Duodenal mucosa (tissue), 2 donors: ENCODE data around the gene SLC25A25.

Experiments
- H3K27ac ChIP-seq: one replicate; pipeline ENCODE4 v1.7.0; 2013; ENCODE audit warnings: low read depth, low read length
- H3K27me3 ChIP-seq, 2 donors: one replicate each; pipeline ENCODE4 v1.7.0; 2013; ENCODE audit warnings: low read length in 2 of 2, control low read depth in 1 of 2; ENCODE audit not compliant: insufficient read depth in 2 of 2, control insufficient read depth in 1 of 2
- H3K36me3 ChIP-seq, 2 donors: one replicate each; pipeline ENCODE4 v1.7.0; 2013; ENCODE audit warnings: low read length in 2 of 2, control low read depth in 1 of 2; ENCODE audit not compliant: insufficient read depth in 2 of 2, control insufficient read depth in 1 of 2
- H3K4me1 ChIP-seq, 2 donors: one replicate each; pipeline ENCODE4 v1.7.0; 2013; ENCODE audit warnings: low read length in 2 of 2, control low read depth in 1 of 2; ENCODE audit not compliant: insufficient read depth in 2 of 2, control insufficient read depth in 1 of 2
- H3K4me3 ChIP-seq, 2 donors: one replicate each; pipeline ENCODE4 v1.7.0; 2013; ENCODE audit warnings: low read length in 2 of 2, low read depth in 1 of 2
- H3K9ac ChIP-seq, 2 donors: one replicate each; pipeline ENCODE4 v1.7.0; 2013; ENCODE audit warnings: low read length in 2 of 2, low read depth in 1 of 2
- H3K9me3 ChIP-seq, 2 donors: one replicate each; pipeline ENCODE4 v1.7.0; 2013; ENCODE audit warnings: low read length in 2 of 2, control low read depth in 1 of 2; ENCODE audit not compliant: control insufficient read depth in 1 of 2

The SLC25A25 gene

DNA sequence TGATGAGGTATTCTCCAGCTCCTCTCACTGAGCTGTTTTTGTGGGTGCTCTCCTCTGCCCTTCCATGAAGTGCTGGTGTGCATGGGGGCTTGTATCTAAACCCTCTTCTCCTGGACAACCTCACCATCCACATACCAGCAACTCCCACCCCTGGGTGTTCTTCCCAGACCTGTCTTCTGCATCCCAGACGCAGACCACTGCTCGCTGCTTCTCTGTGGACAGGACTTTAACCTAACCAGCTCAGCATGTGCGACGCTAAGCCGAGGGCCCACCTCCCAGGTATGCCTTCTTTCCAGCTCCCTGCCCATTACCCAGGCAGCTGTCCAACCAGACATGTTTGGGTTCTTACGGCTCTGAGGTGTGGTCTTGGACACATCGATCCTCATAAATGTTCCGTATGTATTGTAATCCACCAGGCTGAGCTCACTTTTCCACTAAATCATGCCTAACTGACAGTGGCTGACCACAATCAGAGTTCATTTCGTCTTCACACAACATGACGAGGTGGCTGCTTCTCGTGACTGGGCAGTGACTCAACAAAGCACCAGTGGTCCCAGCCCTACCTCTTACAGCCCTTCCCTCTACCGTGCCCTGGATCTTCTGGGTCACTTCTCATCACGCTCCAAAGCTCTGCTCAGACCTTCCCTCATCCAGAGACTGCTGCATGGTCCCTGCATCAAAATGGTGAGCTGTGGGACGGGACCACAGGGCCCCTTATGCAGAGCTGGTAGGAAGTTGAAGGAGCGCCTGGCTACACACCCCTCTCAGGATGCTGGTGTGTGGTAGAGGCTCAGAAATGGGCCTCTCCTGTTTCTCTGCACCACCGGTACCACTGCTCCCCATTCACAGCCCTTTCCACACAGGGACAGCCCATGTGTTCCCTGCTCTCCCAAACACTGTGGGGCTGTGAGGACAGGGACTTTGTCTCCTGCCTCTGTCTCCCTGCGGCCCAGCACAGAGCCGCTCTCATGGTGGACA is 69.1 kb downstream of the SLC25A25 start:
- no peaks in the 10 kb centered on the region for H3K36me3 ChIP-seq
- no peak overlapping the region for H3K9ac ChIP-seq
- no peaks in the 10 kb centered on the region for H3K27me3 ChIP-seq
- H3K27ac ChIP-seq = no peak overlapping the region
- H3K4me1 ChIP-seq = no peaks in the 10 kb centered on the region
- no peak overlapping the region for H3K4me3 ChIP-seq
- H3K9me3 ChIP-seq = no peaks in the 10 kb centered on the region

DNA sequence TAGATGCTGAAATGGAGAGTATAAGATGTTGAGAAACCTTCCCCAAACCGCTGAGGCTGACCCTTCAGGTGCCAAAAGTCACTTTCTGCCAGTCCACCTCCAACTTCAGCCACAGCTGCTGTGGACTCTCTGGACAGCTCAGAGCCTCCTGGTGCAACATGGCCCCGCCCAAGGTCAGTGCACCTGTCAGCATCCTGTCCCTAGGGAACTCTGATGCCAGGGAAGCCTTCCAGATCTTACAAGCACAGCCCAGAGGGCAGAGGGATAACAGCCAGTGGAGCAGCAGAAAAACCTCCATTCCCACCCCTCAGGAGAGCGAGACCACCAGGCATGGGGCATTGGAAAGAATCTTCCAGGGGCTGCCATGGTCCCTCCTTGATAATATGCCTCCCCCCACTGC is 70.0 kb downstream of the SLC25A25 start:
- no peak overlapping the region for H3K27ac ChIP-seq
- no peak overlapping the region for H3K9ac ChIP-seq
- H3K9me3 ChIP-seq = no peaks in the 10 kb centered on the region
- H3K4me1 ChIP-seq = no peaks in the 10 kb centered on the region
- H3K27me3 ChIP-seq = no peaks in the 10 kb centered on the region
- no peak overlapping the region for H3K4me3 ChIP-seq
- no peaks in the 10 kb centered on the region for H3K36me3 ChIP-seq

GRCh38 chr9:128139621-128140020 is 71.6 kb downstream of the SLC25A25 start:
- H3K9me3 ChIP-seq = no peaks in the 10 kb centered on the region
- H3K27me3 ChIP-seq = no peaks in the 10 kb centered on the region
- no peak overlapping the region for H3K4me3 ChIP-seq

GRCh38 chr9:128141604-128142003 is 73.6 kb downstream of the SLC25A25 start:
- no peak overlapping the region for H3K4me3 ChIP-seq
- no peak overlapping the region for H3K27ac ChIP-seq
- H3K4me1 ChIP-seq = peaks cover 0 to 8% of the 10 kb centered on the region in 2 donors
- no peaks in the 10 kb centered on the region for H3K9me3 ChIP-seq
- H3K36me3 ChIP-seq = no peaks in the 10 kb centered on the region
- H3K27me3 ChIP-seq = no peaks in the 10 kb centered on the region
- no peak overlapping the region for H3K9ac ChIP-seq

More at GRCh38 chr9:128139621-128140020, 71.6 kb downstream of the SLC25A25 start:
- H3K4me1 ChIP-seq = peaks cover 0 to 8% of the 10 kb centered on the region in 2 donors
- no peaks in the 10 kb centered on the region for H3K36me3 ChIP-seq
- H3K9ac ChIP-seq = no peak overlapping the region
- H3K27ac ChIP-seq = no peak overlapping the region

GRCh38 chr9:128142061-128142460 is 74.0 kb downstream of the SLC25A25 start:
- H3K36me3 ChIP-seq = no peaks in the 10 kb centered on the region
- H3K27me3 ChIP-seq = no peaks in the 10 kb centered on the region
- no peak overlapping the region for H3K4me3 ChIP-seq
- H3K4me1 ChIP-seq = peaks cover 0 to 8% of the 10 kb centered on the region in 2 donors
- no peak overlapping the region for H3K9ac ChIP-seq
- H3K9me3 ChIP-seq = no peaks in the 10 kb centered on the region
- H3K27ac ChIP-seq = no peak overlapping the region

GRCh38 chr9:128142596-128142995 is 74.6 kb downstream of the SLC25A25 start:
- Histone ChIP-seq H3K4me1 (peaks cover 0 to 8% of the 10 kb centered on the region in 2 donors), H3K27ac (no peak overlapping the region), H3K9me3 (no peaks in the 10 kb centered on the region), H3K9ac (no peak overlapping the region), H3K36me3 (no peaks in the 10 kb centered on the region), H3K27me3 (no peaks in the 10 kb centered on the region), H3K4me3 (no peak overlapping the region)

DNA sequence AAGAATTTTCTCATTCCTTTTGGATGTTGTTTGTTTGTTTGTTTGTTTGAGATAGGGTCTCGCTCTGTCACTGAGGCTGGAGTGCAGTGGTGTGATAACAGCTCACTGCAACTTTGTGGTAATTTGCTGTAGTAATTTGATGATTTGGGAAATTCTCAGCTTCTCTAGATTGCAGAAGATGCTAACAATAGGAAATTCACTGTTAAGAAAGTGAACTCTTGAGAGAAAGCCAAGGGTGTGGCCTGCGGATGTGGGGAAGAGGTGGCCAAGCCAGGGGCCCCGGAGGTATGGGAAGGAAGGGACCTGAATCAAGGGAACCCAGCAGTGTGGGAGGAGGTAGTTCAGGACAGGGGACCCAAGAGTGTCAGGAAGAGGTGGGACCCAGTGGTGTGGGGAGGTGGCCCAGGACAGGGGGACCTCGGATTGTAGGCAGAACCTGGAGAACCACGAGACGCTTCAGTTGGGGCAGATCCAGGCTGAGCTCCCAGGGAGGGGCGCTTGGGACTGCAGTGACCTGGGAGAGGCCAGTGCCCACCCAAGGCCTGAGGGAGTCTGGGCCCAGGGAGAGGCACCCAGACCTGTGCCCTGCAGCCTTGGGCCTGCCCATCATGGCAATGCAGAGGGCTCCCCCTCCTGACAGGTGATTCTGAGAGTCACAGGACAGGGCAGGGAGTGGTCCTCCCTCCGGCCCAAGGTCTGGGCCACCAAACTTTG is 75.7 kb downstream of the SLC25A25 start:
- peaks cover 9 to 16% of the 10 kb centered on the region in 2 donors for H3K4me1 ChIP-seq
- H3K4me3 ChIP-seq = no peak overlapping the region
- no peaks in the 10 kb centered on the region for H3K9me3 ChIP-seq
- H3K27ac ChIP-seq = no peak overlapping the region
- no peaks in the 10 kb centered on the region for H3K36me3 ChIP-seq
- H3K27me3 ChIP-seq = no peaks in the 10 kb centered on the region
- H3K9ac ChIP-seq = no peak overlapping the region

GRCh38 chr9:128144239-128145181 is 76.5 kb downstream of the SLC25A25 start:
- no peak overlapping the region for H3K4me3 ChIP-seq
- peaks cover 17 to 23% of the 10 kb centered on the region in 2 donors for H3K4me1 ChIP-seq
- no peak overlapping the region for H3K27ac ChIP-seq
- no peaks in the 10 kb centered on the region for H3K9me3 ChIP-seq
- H3K9ac ChIP-seq = no peak overlapping the region
- H3K27me3 ChIP-seq = no peaks in the 10 kb centered on the region
- no peaks in the 10 kb centered on the region for H3K36me3 ChIP-seq

GRCh38 chr9:128145536-128145935 is 77.5 kb downstream of the SLC25A25 start:
- H3K4me3 ChIP-seq = no peak overlapping the region
- no peaks in the 10 kb centered on the region for H3K9me3 ChIP-seq
- H3K9ac ChIP-seq = no peak overlapping the region
- H3K36me3 ChIP-seq = no peaks in the 10 kb centered on the region
- no peak overlapping the region for H3K27ac ChIP-seq
- peaks cover 26 to 33% of the 10 kb centered on the region in 2 donors for H3K4me1 ChIP-seq
- H3K27me3 ChIP-seq = no peaks in the 10 kb centered on the region
